MM.1S (cell line): ENCODE measurements around the gene CBFA2T3.

Experiments used
- DNase-seq: peaks from one replicate; pipeline ENCODE4 v3.0.0-alpha.2; 2015
- H2AFZ ChIP-seq: fragments of 300-600 bp; sonication (generic); 2 replicates; pipeline ENCODE4 v1.6.0; 2016; ENCODE audit warnings: antibody characterized with exemption, low read length
- H3F3A ChIP-seq: fragments of 300-600 bp; sonication (generic); 2 replicates; pipeline ENCODE4 v1.6.1; 2016; ENCODE audit warnings: mild to moderate bottlenecking, antibody characterized with exemption, low read length, moderate library complexity, mixed read lengths; ENCODE audit not compliant: insufficient read depth
- H3K27ac ChIP-seq: fragments of 300-600 bp; sonication (generic); 2 replicates; pipeline ENCODE4 v1.5.1; 2016; ENCODE audit warnings: mild to moderate bottlenecking, low read length
- H3K27me3 ChIP-seq: fragments of 300-600 bp; sonication (generic); replicated peaks from 2 replicates; pipeline ENCODE4 v1.6.0; 2016; ENCODE audit warnings: low read length; ENCODE audit not compliant: insufficient read depth
- H3K36me3 ChIP-seq: fragments of 300-600 bp; sonication (generic); replicated peaks from 2 replicates; pipeline ENCODE4 v1.6.1; 2016; ENCODE audit warnings: mild to moderate bottlenecking, low read length, mixed read lengths; ENCODE audit not compliant: insufficient read depth
- H3K4me1 ChIP-seq: fragments of 300-600 bp; sonication (generic); 2 replicates; pipeline ENCODE4 v1.6.1; 2016; ENCODE audit warnings: low read length, mixed read lengths
- H3K4me2 ChIP-seq: fragments of 300-600 bp; sonication (generic); 2 replicates; pipeline ENCODE4 v1.6.0; 2016; ENCODE audit warnings: low read depth, low read length
- H3K4me3 ChIP-seq: fragments of 300-600 bp; sonication (generic); 2 replicates; pipeline ENCODE4 v1.5.1; 2016; ENCODE audit warnings: low read length, mixed read lengths
- H3K79me2 ChIP-seq: fragments of 300-600 bp; sonication (generic); 2 replicates; pipeline ENCODE4 v1.6.1; 2016; ENCODE audit warnings: mixed run types, low read length, mixed read lengths
- H3K9ac ChIP-seq: fragments of 300-600 bp; sonication (generic); 2 replicates; pipeline ENCODE4 v1.6.1; 2016; ENCODE audit warnings: low read length, mixed read lengths
- H3K9me2 ChIP-seq: fragments of 300-600 bp; sonication (generic); replicated peaks from 2 replicates; pipeline ENCODE4 v1.6.1; 2016; ENCODE audit warnings: mild to moderate bottlenecking, low read length, mixed read lengths; ENCODE audit not compliant: insufficient read depth
- H3K9me3 ChIP-seq: fragments of 300-600 bp; sonication (generic); replicated peaks from 2 replicates; pipeline ENCODE4 v1.6.1; 2016; ENCODE audit warnings: mild to moderate bottlenecking, low read length, mixed read lengths; ENCODE audit not compliant: insufficient read depth
- H4K20me1 ChIP-seq: fragments of 300-600 bp; sonication (generic); 2 replicates; pipeline ENCODE4 v1.6.1; 2016; ENCODE audit warnings: mild to moderate bottlenecking, low read length, moderate library complexity, mixed read lengths; ENCODE audit not compliant: insufficient read depth
- EZH2 ChIP-seq: fragments of 300-600 bp; sonication (generic); optimal IDR thresholded peaks from 2 replicates; pipeline ENCODE3; 2017; ENCODE audit warnings: low read depth, mild to moderate bottlenecking, antibody characterized with exemption, low read length, mixed read lengths
- EZH2phosphoT487 ChIP-seq: fragments of 300-600 bp; sonication (generic); IDR thresholded peaks from 2 replicates; pipeline ENCODE4 v1.6.1; 2018; ENCODE audit warnings: antibody characterized with exemption, low read length
- TF ChIP-seq, protein P1 (sequence below): fragments of 300-600 bp; sonication (generic); IDR thresholded peaks from 2 replicates; pipeline ENCODE4 v1.5.1; 2016; ENCODE audit warnings: antibody characterized with exemption, low read length, mixed read lengths

The CBFA2T3 gene

DNA sequence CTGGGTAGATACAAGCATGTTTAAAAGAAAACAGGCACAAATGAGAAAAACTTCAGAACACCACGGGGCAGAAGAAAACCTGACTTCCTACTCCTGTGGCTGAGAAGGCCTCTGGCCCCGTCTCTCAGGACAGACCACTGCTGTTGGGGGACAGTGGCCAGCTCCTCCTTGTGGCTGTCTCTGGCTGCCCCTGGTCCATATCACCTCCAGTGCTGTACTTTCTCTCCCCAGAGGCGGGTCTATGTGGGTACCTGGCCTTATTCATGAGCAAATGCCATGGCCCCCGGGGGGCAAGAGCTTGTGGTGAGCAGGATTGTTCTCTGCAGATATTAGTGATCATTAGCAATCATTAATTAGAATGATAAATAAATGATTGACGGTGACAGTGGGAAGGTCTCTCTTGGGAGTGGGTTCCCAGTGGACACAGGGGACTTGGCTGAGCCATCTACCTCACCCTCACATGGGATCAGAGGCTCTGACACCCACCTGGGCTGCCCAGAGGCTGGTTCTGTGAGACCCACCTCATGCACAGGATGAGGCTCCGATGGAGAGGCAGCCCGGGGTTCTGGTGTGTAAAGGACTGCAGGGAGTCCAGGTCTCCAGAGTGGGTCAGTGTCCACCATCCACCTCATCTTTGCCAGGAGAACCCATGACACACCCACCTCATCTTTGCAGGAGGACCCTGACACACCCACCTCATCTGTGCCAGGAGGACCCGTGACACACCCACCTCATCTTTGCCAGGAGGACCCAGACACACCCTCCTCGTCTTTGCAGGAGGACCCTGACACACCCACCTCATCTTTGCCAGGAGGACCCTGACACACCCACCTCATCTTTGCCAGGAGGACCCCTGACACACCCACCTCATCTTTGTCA, 30.6 kb upstream of the CBFA2T3 start:
- Histone ChIP-seq H3K36me3 (no peaks in the 10 kb centered on the region), H4K20me1 (no peaks in the 10 kb centered on the region), H3K4me2 (no peak overlapping the region), H3K9me2 (no peaks in the 10 kb centered on the region), H3K9me3 (no peaks in the 10 kb centered on the region), H3F3A (no peaks in the 10 kb centered on the region), H3K4me3 (no peak overlapping the region), H2AFZ (no peak overlapping the region), H3K27me3 (peaks cover 31% of the 10 kb centered on the region), H3K9ac (no peak overlapping the region), H3K4me1 (no peaks in the 10 kb centered on the region), H3K27ac (no peak overlapping the region), H3K79me2 (no peaks in the 10 kb centered on the region)
- no peak for DNase-seq
- TF ChIP-seq EZH2phosphoT487 (no peak), EZH2 (no peak)
- TF ChIP-seq, protein P1, sequence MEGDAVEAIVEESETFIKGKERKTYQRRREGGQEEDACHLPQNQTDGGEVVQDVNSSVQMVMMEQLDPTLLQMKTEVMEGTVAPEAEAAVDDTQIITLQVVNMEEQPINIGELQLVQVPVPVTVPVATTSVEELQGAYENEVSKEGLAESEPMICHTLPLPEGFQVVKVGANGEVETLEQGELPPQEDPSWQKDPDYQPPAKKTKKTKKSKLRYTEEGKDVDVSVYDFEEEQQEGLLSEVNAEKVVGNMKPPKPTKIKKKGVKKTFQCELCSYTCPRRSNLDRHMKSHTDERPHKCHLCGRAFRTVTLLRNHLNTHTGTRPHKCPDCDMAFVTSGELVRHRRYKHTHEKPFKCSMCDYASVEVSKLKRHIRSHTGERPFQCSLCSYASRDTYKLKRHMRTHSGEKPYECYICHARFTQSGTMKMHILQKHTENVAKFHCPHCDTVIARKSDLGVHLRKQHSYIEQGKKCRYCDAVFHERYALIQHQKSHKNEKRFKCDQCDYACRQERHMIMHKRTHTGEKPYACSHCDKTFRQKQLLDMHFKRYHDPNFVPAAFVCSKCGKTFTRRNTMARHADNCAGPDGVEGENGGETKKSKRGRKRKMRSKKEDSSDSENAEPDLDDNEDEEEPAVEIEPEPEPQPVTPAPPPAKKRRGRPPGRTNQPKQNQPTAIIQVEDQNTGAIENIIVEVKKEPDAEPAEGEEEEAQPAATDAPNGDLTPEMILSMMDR = no peak

DNA sequence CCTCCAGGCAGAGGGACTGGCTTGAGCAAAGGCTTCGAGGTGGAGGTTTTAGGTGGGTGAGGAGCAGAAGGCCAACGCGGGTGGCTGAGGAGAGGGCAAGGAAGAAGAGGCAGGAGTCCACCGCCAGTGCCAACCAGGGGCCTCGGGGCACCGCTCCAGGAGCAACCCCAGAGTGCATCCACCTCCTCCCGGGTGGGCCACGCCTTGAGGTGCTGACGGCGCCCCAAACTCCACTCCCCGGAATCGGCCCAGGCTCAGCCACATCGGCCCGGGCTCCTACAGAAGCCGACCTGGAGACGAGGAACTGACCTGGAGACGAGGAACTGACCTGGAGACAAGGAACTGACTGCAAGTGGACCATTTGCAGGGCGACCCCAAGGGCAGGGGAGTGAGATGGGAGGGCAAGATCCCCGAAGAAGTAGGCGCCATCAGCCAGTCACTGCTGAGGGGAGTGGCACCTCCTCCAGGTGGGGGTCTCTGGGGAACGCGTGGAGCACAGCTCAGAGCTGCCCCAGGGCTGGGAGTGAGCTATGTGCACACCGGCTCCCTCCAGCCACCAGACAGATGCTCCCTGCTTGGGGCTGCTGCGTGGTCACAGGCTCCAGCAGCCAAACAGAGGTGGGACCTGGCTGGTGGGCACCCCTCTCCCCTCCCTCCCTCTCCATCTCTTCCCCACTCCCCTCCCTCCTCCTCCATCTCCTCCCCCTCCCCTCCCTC, 29.2 kb upstream of the CBFA2T3 start:
- no peak overlapping the region for H3K27ac ChIP-seq
- H3K4me1 ChIP-seq = no peaks in the 10 kb centered on the region
- H3F3A ChIP-seq = no peaks in the 10 kb centered on the region
- H2AFZ ChIP-seq = no peak overlapping the region
- TF ChIP-seq, protein P1 = no peak
- TF ChIP-seq EZH2 (no peak), EZH2phosphoT487 (no peak)
- DNase-seq = no peak
- H3K4me3 ChIP-seq = no peak overlapping the region
- no peak overlapping the region for H3K9ac ChIP-seq
- no peaks in the 10 kb centered on the region for H3K79me2 ChIP-seq
- no peaks in the 10 kb centered on the region for H4K20me1 ChIP-seq
- no peaks in the 10 kb centered on the region for H3K36me3 ChIP-seq
- no peaks in the 10 kb centered on the region for H3K9me2 ChIP-seq
- no peak overlapping the region for H3K4me2 ChIP-seq
- no peaks in the 10 kb centered on the region for H3K9me3 ChIP-seq
- H3K27me3 ChIP-seq = peaks cover 39% of the 10 kb centered on the region

DNA sequence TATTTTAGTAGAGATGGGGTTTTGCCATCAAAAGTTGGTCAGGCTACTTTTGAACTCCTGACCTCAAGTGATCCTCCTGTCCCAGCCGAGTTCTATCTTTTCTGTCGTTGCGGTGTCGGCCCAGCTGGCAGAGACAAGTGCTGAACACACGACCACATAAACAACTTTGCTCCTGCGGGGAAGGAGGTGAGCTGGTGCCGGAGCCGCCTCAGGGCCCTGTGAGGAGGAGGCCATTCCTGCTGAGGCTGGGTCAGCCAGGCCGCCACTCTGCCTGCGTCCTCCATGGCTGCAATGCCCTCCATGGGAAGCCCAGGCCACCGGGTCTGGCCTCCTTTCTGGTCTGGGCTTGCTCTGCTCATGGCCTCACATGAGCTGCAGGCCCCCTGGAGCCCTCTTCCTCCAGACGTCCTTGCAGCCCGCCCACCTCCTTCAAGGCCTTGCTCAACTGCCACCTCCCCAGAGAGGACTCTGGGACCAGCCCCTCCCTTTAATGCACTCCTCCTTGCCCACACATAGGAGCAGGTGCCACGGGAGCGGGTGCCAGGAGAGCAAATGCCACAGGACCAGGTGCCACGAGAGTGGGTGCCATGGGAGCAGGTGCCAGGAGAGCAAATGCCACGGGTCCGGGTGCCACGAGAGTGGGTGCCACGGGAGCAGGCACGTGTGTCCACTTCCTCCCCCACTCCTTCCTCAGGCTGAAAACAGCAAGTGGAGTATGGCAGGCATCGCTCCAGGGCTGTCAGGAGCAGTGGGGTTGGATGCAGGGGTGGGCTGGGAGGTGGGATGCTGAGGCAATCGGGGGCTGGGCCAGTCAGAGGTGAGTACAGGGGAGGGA, 28.4 kb upstream of the CBFA2T3 start:
- Histone ChIP-seq H4K20me1 (no peaks in the 10 kb centered on the region), H3K27ac (no peak overlapping the region), H3K4me1 (no peaks in the 10 kb centered on the region), H3K4me2 (no peak overlapping the region), H3K9ac (no peak overlapping the region), H3K4me3 (no peak overlapping the region), H3F3A (no peaks in the 10 kb centered on the region), H3K36me3 (no peaks in the 10 kb centered on the region), H3K9me3 (no peaks in the 10 kb centered on the region), H2AFZ (no peak overlapping the region), H3K27me3 (peaks cover 43% of the 10 kb centered on the region), H3K79me2 (no peaks in the 10 kb centered on the region), H3K9me2 (no peaks in the 10 kb centered on the region)
- TF ChIP-seq EZH2phosphoT487 (no peak), EZH2 (no peak)
- DNase-seq = no peak
